Fibroblast of skin of back (primary cell): Measurements from ENCODE around the gene HELZ2.
"Not testable (repeated sequence)": the region's sequence is repeated elsewhere in the genome, so short reads cannot be mapped to it uniquely, and the experiment has no call there.

Experiments
- DNase-seq: peaks from one replicate; pipeline ENCODE4 v3.0.0-alpha.2; 2013

Gene HELZ2

DNA sequence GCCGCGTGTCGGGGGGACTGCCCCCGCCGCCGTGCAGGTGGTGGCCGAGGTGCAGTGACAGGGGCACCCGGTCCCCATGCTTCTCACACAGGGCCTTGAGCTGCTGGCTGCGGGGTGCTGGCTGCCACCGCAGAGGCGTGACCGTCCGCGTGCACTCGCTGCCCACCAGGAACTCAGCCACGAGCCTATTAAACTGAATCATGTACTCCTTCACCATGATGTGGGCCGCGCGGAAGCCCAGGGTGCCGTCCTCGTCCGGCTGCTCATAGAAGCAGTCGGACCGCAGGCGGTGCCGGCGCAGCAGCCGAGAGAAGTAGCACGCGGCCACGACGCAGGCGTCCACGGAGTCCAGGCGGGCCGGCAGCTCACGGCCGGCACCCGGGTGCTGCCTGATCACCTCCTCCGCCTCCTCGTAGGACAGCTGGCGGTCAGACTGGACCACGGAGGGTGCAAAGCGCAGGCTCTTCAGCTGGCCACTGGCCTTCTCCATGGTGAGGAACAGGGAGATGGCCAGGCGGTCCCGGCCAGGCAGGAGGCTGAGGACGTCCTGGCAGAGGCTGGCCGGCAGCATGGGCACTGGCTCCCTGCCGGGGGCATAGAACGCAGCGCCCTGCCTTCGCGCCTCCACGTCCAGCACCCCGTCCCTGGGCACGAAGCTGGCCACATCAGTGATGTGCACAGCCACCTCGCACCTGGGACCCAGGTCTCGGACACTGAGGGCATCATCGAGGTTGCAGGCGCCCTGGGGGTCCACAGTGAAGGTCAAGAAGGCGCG lies 9.8 kb downstream of the HELZ2 start:
- DNase-seq = no peak

GRCh38 chr20:63563225-63563935 lies 10.7 kb downstream of the HELZ2 start:
- DNase-seq = no peak

GRCh38 chr20:63562461-63563224 lies 11.4 kb downstream of the HELZ2 start:
- no peak for DNase-seq

GRCh38 chr20:63561624-63562396 lies 12.2 kb downstream of the HELZ2 start:
- no peak for DNase-seq

DNA sequence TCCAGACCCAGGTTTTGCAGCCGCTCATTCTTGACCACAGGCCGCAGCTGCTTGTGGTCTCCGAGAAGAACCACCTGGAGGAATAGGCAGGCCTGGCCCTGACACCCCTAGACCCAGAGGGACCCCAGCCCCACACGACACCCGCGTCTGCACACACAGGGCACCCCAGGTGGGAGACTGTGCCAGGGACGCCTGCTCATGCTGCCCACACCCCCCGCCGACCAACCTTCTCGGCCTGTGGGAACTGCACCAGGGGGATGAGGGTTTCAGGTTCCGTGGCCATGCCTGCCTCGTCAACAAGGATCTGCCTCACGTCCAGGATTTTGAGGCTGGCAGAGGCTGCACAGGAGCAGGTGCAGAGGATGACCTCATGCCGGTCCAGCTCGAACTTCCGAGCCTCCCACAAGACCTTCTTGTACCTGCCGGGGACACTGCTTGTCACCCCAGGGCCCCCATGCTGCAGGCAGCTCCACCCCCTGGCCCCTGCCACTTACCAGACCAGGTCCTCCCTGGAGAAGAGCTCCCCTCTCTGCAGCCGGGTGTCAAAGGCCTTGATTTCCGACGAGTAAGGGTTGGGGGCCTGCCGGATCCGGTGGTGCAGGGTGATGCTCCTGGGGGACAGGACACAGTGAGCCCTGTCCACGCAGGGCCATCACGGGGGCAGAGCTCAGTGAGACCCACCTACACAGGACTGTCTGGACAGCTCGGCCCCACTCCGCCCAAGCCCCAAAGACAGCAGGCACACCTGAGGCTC lies 13.0 kb downstream of the HELZ2 start:
- DNase-seq = no peak

DNA sequence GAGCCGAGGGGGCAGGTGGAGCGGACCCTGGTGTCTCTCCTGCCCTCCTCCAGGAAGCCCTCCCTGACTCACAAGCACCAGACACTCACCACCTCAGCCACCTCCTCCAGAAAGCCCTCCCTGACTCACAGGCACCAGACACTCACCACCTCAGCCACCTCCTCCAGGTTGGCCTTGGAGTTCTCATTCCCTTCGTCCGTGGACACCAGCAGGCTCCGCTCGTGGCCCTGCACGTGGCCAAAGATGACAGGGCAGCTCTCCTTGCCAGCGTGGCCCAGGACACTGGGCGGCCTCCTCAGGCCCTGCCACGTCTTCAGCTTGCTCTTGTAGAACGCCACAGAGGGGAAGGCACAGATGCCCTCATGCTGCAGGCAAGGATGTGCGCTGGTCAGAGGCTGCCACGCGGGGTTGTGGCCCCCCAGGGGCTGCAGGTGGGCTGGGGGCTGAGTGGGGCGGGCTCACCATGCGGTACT lies 13.7 kb downstream of the HELZ2 start:
- no peak for DNase-seq

DNA sequence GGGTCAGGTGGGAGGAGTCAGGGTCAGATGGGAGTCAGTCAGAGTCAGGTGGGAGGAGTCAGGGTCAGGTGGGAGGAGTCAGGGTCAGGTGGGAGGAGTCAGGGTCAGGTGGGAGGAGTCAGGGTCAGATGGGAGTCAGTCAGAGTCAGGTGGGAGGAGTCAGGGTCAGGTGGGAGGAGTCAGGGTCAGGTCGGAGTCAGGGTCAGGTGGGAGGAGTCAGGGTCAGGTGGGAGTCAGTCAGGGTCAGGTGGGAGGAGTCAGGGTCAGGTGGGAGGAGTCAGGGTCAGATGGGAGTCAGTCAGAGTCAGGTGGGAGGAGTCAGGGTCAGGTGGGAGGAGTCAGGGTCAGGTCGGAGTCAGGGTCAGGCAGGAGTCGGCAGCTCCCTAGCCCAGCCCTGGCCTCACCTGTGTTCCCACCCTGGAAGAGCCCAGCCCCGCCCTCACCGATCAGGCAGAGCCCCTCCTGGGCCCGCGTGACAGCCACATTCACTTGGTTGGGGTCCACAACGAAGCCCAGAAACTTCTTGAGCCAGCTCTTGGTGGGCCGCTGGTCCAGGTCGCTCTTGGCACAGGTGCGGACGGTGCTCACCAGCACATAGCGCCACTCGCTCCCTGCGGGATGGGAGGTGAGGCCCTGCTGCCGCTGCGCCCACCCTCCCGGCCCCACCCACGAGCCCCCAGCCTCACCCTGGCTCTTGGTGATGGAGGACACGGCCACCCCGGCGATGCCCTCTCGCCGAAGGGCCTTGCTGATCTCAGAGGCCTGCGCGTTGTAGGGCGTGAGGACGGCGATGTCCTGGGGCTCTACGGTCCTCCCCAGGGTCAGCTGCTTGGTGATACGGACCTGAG lies 14.3 kb downstream of the HELZ2 start:
- not testable (repeated sequence) for DNase-seq

- DNase-seq = no peak
Measured at GRCh38 chr20:63558804-63559484, 15.1 kb downstream of the HELZ2 start.

- no peak for DNase-seq
Measured at GRCh38 chr20:63557481-63557891, 16.6 kb downstream of the HELZ2 start.

GRCh38 chr20:63556873-63557478 lies 17.1 kb downstream of the HELZ2 start:
- DNase-seq = no peak

DNA sequence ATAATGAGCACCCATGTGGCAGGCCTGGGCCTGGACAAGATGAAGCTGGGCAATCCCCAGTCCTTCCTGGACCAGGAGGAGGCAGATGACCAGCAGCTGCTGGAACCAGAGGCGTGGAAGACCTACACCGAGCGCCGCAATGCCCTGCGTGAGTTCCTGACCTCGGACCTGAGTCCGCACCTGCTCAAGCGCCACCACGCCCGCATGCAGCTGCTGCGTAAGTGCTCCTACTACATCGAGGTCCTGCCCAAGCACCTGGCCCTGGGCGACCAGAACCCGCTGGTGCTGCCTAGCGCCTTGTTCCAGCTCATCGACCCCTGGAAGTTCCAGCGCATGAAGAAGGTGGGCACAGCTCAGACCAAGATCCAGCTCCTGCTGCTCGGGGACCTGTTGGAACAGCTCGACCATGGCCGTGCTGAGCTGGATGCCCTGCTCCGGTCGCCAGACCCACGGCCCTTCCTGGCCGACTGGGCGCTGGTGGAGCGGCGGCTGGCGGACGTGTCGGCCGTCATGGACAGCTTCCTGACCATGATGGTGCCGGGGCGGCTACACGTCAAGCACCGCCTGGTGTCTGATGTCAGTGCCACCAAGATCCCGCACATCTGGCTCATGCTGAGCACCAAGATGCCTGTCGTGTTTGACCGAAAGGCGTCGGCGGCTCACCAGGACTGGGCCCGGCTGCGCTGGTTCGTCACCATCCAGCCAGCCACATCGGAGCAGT lies 18.2 kb downstream of the HELZ2 start:
- no peak for DNase-seq

GRCh38 chr20:63554361-63555278 lies 19.4 kb downstream of the HELZ2 start:
- DNase-seq = no peak

- peak; percentile 28 for DNase-seq
Measured at GRCh38 chr20:63553933-63554290, 20.1 kb downstream of the HELZ2 start, which contains the start of gene FNDC11. Gene FNDC11, plus strand, starts transcription at chr20:63554159. Its CDS starts 1,505 bp downstream, at chr20:63555664.

DNA sequence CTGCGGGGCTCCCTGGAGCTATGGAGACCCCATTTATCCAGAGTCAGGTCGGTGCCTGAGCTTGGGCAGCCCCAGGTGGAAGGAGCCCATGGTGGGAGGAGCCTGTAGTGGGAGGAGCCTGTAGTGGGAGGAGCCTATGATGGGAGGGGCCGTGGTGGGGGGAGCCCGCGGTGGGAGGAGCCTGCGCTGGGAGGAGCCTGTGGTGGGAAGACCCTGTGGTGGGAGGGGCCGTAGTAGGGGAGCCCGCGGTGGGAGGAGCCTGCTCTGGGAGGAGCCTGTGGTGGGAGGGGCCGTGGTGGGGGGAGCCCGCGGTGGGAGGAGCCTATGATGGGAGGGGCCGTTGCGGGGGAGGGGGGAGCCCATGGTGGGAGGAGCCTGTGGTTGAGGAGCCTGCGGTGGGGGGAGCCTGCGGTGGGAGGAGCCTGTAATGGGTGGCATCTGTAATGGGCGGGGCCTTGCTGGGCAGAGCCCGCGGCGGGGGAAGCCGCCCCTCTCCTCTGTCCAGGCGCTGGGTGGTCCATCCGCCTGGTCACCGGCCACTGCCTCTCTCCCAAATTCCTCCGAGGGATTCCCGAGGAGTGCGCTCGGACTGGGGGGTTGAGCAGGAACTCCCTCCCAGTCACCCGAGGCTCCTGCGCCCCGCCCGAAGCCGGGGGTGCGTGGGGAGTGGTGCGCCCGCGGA lies 20.6 kb downstream of the HELZ2 start:
- DNase-seq = peak; percentile 68

DNA sequence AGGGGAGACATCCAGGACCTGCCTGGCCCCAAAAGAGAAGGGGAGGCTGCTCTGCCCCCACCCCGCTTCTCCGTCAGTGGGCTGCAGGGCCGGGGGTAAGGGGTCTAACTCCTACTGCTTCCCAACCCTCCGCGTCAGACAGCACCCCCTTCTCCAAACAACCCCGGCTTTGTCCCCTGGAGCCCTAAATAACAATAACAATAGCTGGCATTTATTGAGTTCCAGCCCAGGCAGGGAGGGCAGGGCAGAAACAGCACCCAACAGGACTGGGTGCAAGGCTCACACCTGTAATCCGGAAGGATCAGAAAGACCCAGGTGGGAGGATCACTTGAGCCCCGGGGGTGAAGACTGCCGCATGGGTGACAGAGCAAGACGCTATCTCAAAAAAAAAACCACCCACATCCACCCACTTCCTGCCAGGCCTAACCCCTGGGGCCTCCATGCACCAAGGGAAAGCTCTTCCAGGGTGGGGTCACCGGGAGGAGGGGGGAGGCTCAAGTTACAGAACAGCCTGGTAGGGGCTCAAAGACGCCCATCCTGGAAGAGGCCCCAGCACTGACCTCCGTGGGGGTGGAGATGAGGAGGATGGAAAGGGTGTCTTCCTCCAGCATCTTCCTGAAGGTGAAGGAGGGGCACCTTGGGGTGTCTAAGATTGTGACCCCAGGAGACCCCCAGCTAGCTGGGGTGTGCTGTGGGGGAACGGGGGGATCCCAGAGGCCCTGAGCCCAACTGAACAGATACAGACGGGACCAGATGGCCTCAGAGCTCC lies 21.4 kb downstream of the HELZ2 start:
- DNase-seq = peak; percentile 21

DNA sequence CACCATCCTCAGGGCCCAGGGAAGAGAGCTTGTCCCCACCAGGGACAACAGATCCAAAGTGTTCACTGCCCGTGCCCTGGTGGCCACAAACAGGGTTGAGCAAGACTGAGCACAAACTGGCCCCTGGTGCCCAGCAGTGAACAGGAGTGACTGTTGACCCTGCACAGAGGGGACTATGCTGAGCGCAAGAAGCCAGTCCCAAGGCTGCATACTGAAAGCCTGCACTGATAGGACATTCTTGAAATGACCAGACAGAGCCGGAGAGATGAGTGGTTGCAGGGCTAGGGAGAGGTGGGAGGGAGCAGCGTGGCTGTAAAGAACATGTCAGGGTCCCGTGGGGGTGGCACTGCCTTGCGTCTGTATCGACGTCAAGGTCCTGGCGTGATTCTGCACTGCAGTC lies 23.0 kb downstream of the HELZ2 start:
- DNase-seq = peak; percentile 8
